ENCODE results near the gene SMIM17. TPM values are rescaled to one million over a fixed set of nuclear protein-coding genes. Genes with fewer than 3 reads are reported as not detected.

The SMIM17 gene
- total RNA-seq, 2 donors from 2014 or later = 0.35 to 0.64 TPM

GRCh38 chr19:56611288-56611687 is 31.7 kb upstream of the SMIM17 start:
- peaks cover 38% of the 10 kb centered on the region for H3K36me3 ChIP-seq (ENCODE audit: control insufficient read depth, insufficient read depth, low read length)
- H3K4me1 Mint-ChIP-seq = no peaks in the 10 kb centered on the region
- H3K9me3 Mint-ChIP-seq = peaks cover 91% of the 10 kb centered on the region
- no peak overlapping the region for H3K9ac ChIP-seq (ENCODE audit: extremely low read depth, low read length, poor library complexity, severe bottlenecking)
- TF ChIP-seq, protein P1, sequence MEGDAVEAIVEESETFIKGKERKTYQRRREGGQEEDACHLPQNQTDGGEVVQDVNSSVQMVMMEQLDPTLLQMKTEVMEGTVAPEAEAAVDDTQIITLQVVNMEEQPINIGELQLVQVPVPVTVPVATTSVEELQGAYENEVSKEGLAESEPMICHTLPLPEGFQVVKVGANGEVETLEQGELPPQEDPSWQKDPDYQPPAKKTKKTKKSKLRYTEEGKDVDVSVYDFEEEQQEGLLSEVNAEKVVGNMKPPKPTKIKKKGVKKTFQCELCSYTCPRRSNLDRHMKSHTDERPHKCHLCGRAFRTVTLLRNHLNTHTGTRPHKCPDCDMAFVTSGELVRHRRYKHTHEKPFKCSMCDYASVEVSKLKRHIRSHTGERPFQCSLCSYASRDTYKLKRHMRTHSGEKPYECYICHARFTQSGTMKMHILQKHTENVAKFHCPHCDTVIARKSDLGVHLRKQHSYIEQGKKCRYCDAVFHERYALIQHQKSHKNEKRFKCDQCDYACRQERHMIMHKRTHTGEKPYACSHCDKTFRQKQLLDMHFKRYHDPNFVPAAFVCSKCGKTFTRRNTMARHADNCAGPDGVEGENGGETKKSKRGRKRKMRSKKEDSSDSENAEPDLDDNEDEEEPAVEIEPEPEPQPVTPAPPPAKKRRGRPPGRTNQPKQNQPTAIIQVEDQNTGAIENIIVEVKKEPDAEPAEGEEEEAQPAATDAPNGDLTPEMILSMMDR (conservative IDR thresholded peaks at IDR 0.05) = no peak
- no peaks in the 10 kb centered on the region for H3K27me3 Mint-ChIP-seq (ENCODE audit: insufficient read depth)
- DNase-seq = no peak
- 67 to 82% methylated on average over 3 to 7 of the region's 8 CpGs for WGBS, 2 experiments (ENCODE audit: insufficient coverage in 1 of 2, insufficient read length in 1 of 2)
- H3K27me3 ChIP-seq (ENCODE audit: control insufficient read depth, insufficient read depth, low read length, poor library complexity, severe bottlenecking) = no peaks in the 10 kb centered on the region
- no peak overlapping the region for H3K27ac Mint-ChIP-seq
- peaks cover 84% of the 10 kb centered on the region for H3K36me3 Mint-ChIP-seq (ENCODE audit: low read depth)
- H3K9me3 ChIP-seq (ENCODE audit: control insufficient read depth, low read length) = peaks cover 86% of the 10 kb centered on the region
- H3K4me1 ChIP-seq (ENCODE audit: control insufficient read depth, insufficient read depth, low read length) = no peaks in the 10 kb centered on the region
- H3K4me3 Mint-ChIP-seq = no peak overlapping the region
- H3K4me3 ChIP-seq (ENCODE audit: low read length) = no peak overlapping the region
- H3K27ac ChIP-seq (ENCODE audit: low read depth, low read length) = no peak overlapping the region

DNA sequence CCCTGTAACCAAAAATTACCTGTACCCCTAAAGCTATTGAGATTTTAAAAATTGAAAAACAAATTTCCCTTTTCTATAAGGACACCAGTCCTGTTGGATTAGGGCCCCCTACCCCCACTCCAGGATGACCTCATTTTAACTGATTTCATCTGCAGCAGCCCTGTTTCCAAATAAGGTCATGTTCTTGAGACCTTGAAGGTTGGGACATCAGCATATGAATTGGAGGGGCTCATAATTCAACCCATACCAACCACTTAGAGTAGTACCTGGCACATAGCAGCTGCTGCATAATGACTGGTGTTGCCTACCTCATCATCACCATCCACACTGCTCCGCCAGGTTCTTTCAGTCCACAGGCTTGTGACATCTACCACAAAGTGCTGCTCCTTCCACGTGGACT is 30.2 kb upstream of the SMIM17 start:
- no peak overlapping the region for H3K9ac ChIP-seq (ENCODE audit: extremely low read depth, low read length, poor library complexity, severe bottlenecking)
- Mint-ChIP-seq H3K27me3 (ENCODE audit: insufficient read depth) (no peaks in the 10 kb centered on the region), H3K4me3 (no peak overlapping the region), H3K4me1 (no peaks in the 10 kb centered on the region), H3K27ac (no peak overlapping the region), H3K36me3 (ENCODE audit: low read depth) (peaks cover 87% of the 10 kb centered on the region), H3K9me3 (peaks cover 92% of the 10 kb centered on the region)
- peaks cover 86% of the 10 kb centered on the region for H3K9me3 ChIP-seq (ENCODE audit: control insufficient read depth, low read length)
- no peak overlapping the region for H3K27ac ChIP-seq (ENCODE audit: low read depth, low read length)
- H3K4me1 ChIP-seq (ENCODE audit: control insufficient read depth, insufficient read depth, low read length) = no peaks in the 10 kb centered on the region
- no peak overlapping the region for H3K4me3 ChIP-seq (ENCODE audit: low read length)
- H3K36me3 ChIP-seq (ENCODE audit: control insufficient read depth, insufficient read depth, low read length) = peaks cover 43% of the 10 kb centered on the region
- no peaks in the 10 kb centered on the region for H3K27me3 ChIP-seq (ENCODE audit: control insufficient read depth, insufficient read depth, low read length, poor library complexity, severe bottlenecking)
- TF ChIP-seq, protein P1 (conservative IDR thresholded peaks at IDR 0.05) = no peak
- 95 to 100% methylated on average over 1 to 2 of the region's 2 CpGs for whole genome bisulfite sequencing, 2 experiments (ENCODE audit: insufficient coverage in 1 of 2, insufficient read length in 1 of 2)
- no peak for DNase-seq

GRCh38 chr19:56613639-56614038 is 29.3 kb upstream of the SMIM17 start:
- no peak overlapping the region for H3K4me3 Mint-ChIP-seq
- H3K9me3 Mint-ChIP-seq = peaks cover 91% of the 10 kb centered on the region

More at GRCh38 chr19:56613639-56614038, 29.3 kb upstream of the SMIM17 start:
- WGBS, 2 experiments (ENCODE audit: insufficient coverage in 1 of 2, insufficient read length in 1 of 2) = 89 to 98% methylated on average over 4 to 5 of the region's 5 CpGs
- TF ChIP-seq, protein P1 (conservative IDR thresholded peaks at IDR 0.05) = no peak
- Histone ChIP-seq H3K4me1 (ENCODE audit: control insufficient read depth, insufficient read depth, low read length) (no peaks in the 10 kb centered on the region), H3K27me3 (ENCODE audit: control insufficient read depth, insufficient read depth, low read length, poor library complexity, severe bottlenecking) (no peaks in the 10 kb centered on the region), H3K36me3 (ENCODE audit: control insufficient read depth, insufficient read depth, low read length) (peaks cover 44% of the 10 kb centered on the region), H3K9me3 (ENCODE audit: control insufficient read depth, low read length) (peaks cover 87% of the 10 kb centered on the region), H3K9ac (ENCODE audit: extremely low read depth, low read length, poor library complexity, severe bottlenecking) (no peak overlapping the region), H3K27ac (ENCODE audit: low read depth, low read length) (no peak overlapping the region), H3K4me3 (ENCODE audit: low read length) (no peak overlapping the region)
- Mint-ChIP-seq H3K27ac (no peak overlapping the region), H3K36me3 (ENCODE audit: low read depth) (peaks cover 87% of the 10 kb centered on the region), H3K27me3 (ENCODE audit: insufficient read depth) (no peaks in the 10 kb centered on the region), H3K4me1 (no peaks in the 10 kb centered on the region)
- DNase-seq = no peak

Measured in endodermal cell (in vitro differentiated cells).